PC-3 (cell line): ENCODE results near the gene ACVRL1.

Experiments
- EZH2 ChIP-seq: fragments of 300-600 bp; sonication (generic); IDR thresholded peaks from one replicate; pipeline ENCODE4 v1.6.1; 2017; ENCODE audit warnings: antibody characterized with exemption, mild to moderate bottlenecking, low read length; ENCODE audit not compliant: unreplicated experiment
- EZH2phosphoT487 ChIP-seq: fragments of 300-600 bp; sonication (generic); IDR thresholded peaks from 2 replicates; pipeline ENCODE4 v1.6.1; 2018; ENCODE audit warnings: mild to moderate bottlenecking, antibody characterized with exemption, low read length, borderline replicate concordance
- TF ChIP-seq, protein P1 (sequence below): fragments of 300-600 bp; sonication (generic); conservative IDR thresholded peaks from 2 replicates; pipeline ENCODE4 v1.5.1; 2017; ENCODE audit warnings: antibody characterized with exemption, low read depth, mild to moderate bottlenecking, low read length

DNA sequence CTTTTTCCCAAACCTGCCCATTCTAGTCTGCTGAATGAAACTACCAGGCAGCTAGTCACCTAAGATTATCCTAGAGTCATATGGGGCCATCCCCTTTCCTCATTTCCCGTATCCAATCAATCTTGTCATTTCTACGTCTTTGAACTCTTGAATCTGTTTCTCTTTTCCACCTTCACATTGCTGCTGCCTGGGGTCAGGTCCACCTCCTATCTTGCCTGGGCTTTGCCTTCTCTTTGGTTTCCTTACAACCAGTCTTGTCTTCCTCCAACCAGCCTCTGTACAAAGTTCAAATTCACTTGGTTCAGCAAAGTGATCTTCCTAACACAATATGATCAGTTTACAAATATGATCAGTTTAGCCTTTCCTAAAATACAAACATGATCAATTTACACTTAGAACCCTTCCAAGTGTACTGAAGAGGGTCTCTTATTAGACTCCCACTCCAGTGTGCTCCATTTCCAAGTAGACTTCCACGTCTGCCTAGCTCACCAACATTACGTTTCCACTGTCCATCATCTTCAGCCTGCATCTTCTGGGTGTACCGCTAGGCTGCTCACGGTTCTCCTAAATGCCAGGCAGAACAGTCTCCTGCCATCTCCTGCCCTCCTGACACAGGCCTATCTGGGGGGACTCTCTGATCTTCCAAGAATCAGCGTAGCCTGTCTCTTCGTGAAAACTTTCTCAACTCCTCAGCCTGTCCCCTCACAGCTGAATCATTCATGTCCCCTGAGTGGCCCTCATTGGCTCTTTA, 40.1 kb downstream of the ACVRL1 start:
- TF ChIP-seq, protein P1, sequence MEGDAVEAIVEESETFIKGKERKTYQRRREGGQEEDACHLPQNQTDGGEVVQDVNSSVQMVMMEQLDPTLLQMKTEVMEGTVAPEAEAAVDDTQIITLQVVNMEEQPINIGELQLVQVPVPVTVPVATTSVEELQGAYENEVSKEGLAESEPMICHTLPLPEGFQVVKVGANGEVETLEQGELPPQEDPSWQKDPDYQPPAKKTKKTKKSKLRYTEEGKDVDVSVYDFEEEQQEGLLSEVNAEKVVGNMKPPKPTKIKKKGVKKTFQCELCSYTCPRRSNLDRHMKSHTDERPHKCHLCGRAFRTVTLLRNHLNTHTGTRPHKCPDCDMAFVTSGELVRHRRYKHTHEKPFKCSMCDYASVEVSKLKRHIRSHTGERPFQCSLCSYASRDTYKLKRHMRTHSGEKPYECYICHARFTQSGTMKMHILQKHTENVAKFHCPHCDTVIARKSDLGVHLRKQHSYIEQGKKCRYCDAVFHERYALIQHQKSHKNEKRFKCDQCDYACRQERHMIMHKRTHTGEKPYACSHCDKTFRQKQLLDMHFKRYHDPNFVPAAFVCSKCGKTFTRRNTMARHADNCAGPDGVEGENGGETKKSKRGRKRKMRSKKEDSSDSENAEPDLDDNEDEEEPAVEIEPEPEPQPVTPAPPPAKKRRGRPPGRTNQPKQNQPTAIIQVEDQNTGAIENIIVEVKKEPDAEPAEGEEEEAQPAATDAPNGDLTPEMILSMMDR, result no peak
- TF ChIP-seq EZH2, result no peak
- no peak for TF ChIP-seq EZH2phosphoT487
